C4-2B (cell line): ENCODE results near the gene PRKAR2B.

ENCODE experiments used
- ZFX ChIP-seq: fragments of 450-650 bp; IDR thresholded peaks from 2 replicates; pipeline ENCODE4 v1.6.1; 2017
- TF ChIP-seq, protein P1 (sequence below): fragments of 450-650 bp; conservative IDR thresholded peaks from 2 replicates; pipeline ENCODE4 v1.5.1; 2017; ENCODE audit warnings: mild to moderate bottlenecking

GRCh38 chr7:107108793-107109371 lies 64.4 kb downstream of the PRKAR2B start:
- TF ChIP-seq, protein P1, sequence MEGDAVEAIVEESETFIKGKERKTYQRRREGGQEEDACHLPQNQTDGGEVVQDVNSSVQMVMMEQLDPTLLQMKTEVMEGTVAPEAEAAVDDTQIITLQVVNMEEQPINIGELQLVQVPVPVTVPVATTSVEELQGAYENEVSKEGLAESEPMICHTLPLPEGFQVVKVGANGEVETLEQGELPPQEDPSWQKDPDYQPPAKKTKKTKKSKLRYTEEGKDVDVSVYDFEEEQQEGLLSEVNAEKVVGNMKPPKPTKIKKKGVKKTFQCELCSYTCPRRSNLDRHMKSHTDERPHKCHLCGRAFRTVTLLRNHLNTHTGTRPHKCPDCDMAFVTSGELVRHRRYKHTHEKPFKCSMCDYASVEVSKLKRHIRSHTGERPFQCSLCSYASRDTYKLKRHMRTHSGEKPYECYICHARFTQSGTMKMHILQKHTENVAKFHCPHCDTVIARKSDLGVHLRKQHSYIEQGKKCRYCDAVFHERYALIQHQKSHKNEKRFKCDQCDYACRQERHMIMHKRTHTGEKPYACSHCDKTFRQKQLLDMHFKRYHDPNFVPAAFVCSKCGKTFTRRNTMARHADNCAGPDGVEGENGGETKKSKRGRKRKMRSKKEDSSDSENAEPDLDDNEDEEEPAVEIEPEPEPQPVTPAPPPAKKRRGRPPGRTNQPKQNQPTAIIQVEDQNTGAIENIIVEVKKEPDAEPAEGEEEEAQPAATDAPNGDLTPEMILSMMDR = no peak
- no peak for TF ChIP-seq ZFX
